Activated CD4-positive, alpha-beta T cell treated with anti-CD3 and anti-CD28 coated beads, Interleukin-2, amount 50 U/mL, for 24 hours (primary cell): ENCODE measurements around the gene IL36A.

Experiments
- DNase-seq, 2 donors: peaks; one replicate each; pipeline ENCODE4 v3.0.0-alpha.2; 2020; ENCODE audit warnings: low read depth in 1 of 2, low spot score in 1 of 2

Gene IL36A

DNA sequence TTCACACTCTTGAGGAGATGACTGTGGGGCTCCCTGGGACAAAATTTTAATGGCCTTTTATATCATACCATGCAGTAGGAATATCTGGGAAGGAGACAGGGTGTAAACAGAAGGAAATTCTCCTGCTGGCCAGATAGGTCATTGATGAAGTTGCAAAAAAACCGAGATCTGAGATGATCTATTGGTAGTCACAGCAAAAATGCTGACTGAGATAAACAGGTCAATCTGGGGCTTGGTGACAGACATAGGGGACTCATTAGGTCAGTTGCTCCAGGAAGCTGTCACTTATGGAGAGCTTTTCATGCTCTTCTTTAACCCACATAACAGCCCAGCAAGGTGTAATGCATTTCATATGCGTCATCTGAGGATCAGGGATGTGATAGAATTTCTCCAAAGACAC is 2.6 kb upstream of the IL36A start:
- no peak for DNase-seq

DNA sequence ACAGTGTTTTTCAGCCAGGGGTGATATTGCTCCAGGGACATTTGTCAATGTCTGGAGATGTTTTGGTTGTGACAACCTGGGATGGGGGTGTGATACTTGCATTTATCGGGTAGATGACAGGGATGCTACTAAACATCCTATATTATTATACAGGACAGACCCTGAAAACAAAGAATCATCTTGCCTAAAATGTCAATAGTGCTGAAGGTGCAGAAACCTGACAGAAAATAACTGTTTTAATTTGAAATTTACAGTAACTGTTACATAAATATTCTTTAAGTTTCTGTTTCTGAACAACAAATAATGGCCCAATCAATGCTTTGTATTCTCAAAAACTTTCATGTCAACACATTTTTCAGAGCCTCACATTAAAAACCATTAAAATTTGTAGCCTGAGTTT is 2.0 kb downstream of the IL36A start:
- no peak for DNase-seq

- DNase-seq: no peak
Observed at GRCh38 chr2:113009622-113010021, 4.4 kb downstream of the IL36A start.

GRCh38 chr2:113010088-113010487 is 4.8 kb downstream of the IL36A start:
- no peak for DNase-seq

GRCh38 chr2:113011108-113011507 is 5.8 kb downstream of the IL36A start:
- no peak for DNase-seq

- no peak for DNase-seq
Observed at GRCh38 chr2:113012436-113013335, 7.4 kb downstream of the IL36A start.

DNA sequence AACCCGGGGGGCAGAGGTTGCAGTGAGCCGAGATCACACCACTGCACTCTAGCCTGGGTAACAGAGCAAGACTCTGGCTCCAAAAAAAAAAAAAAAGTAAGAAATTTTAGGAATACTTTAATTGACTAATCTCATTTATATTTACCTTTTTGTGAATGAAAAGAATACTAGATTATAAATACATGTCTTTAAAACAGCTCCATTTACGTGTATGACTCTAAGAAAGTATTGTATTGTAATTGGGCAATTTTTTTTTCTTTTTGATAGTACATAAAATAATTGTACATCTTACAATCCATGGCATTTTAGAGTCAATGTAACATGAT is 8.0 kb downstream of the IL36A start:
- no peak for DNase-seq

GRCh38 chr2:113014067-113014466 is 8.8 kb downstream of the IL36A start:
- DNase-seq: no peak

DNA sequence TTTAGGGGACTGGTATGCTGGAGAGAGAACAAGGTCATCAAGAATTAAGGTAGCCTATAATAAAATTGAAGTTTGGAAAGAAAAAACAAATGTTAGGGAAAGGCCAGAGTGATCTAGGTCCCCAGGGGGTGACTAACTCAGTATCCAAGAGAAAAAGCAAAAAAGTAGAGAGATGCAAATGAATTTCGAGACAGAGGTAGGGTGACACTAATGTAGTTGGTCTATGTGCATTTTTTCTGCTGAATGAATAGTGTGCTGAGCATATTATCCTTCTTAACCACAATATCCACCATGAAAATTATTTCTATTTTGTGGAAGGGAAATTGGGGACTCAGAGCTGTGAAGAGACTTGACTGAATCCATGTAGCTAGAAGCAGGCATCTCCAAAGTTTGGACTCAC is 9.8 kb downstream of the IL36A start:
- DNase-seq: no peak

- DNase-seq: no peak
Observed at GRCh38 chr2:113015655-113016054, 10.4 kb downstream of the IL36A start.

- no peak for DNase-seq
Observed at GRCh38 chr2:113018509-113018908, 13.2 kb downstream of the IL36A start.

GRCh38 chr2:113021312-113021711 is 16.1 kb downstream of the IL36A start:
- no peak for DNase-seq

GRCh38 chr2:113024764-113025163 is 19.5 kb downstream of the IL36A start:
- DNase-seq: no peak

- no peak for DNase-seq
Observed at GRCh38 chr2:113025737-113026136, 20.5 kb downstream of the IL36A start.

- DNase-seq: no peak
Observed at GRCh38 chr2:113027691-113028090, 22.4 kb downstream of the IL36A start.

DNA sequence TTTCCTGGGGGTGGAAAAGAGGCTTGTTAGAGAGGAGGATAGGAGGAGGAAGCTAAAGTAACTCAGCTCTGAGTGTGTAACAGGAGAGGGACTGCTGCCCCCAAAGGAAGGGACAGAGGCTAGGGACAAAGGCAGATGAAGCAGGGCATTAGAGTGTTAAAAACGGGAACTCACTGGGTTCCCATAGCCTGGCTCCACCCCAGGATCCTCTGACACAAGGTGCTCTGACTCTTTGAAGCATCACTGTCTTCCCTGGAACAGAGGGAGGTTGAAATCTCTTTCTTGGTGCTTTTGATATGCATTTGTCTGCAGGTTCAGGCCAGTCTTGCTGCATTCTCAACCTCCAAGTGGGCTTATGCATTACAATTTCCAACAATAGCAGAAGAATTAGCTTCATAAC is 22.9 kb downstream of the IL36A start:
- no peak for DNase-seq

DNA sequence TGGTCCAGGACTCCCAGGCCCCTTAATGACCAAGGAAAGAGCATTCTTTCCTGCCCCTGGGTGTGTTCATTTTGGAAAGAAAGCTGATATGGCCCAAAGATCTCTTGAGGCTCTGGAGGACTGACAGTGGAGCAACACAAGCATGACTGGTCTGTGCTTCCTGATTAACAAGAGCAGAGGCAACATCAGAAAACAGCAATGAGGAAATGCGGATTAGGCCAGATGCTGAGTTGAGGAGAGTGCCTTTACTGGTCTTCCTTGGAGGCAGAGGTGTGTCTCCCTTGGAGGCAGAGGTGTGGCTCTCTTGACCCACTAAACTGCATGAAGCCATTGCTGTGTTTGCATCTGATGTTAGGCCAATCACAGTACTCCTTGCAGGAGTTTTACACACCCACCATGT is 27.5 kb downstream of the IL36A start:
- DNase-seq: no peak

GRCh38 chr2:113034016-113034415 is 28.8 kb downstream of the IL36A start:
- no peak for DNase-seq

DNA sequence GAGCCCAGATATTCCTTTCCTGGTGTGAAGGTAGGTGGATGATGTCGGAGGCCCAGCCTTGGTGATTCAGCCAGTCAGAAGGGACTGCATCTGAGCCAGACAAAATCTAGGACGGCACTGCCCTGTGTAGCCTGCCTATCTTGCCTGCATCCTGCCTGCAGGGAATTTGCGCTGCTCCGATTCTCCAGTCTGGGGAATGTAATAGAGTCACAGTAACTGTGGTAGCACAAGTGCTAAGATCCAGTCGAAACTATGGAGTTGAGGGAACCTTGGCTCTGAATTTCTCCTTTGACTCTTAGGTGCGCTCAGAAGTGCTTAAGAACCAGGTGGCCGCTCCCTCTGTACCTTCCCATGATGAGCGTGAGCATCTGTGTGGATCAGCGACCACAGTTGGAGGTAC is 31.5 kb downstream of the IL36A start:
- no peak for DNase-seq

- DNase-seq: no peak
Observed at GRCh38 chr2:113038291-113038690, 33.0 kb downstream of the IL36A start.

- no peak for DNase-seq
Observed at GRCh38 chr2:113039158-113039557, 33.9 kb downstream of the IL36A start.

DNA sequence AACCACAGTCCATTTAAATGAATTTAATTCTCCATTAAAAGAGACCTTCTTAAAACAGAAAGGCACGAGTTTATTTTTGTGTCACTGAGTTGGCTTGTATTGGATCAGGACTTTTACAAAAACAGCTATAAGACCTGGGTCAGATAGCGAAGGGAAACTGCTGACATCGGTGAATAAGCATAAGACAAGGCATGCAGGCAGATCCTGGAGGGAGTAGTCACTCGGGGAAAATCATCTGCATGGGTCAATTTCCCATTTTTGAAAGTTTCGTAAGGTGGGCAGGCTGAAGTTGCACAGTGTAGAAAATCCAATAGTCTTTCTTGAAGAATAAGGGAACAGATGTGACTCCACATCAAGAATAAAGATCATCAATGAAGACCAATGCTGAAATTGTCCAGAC is 34.5 kb downstream of the IL36A start:
- DNase-seq: no peak

DNA sequence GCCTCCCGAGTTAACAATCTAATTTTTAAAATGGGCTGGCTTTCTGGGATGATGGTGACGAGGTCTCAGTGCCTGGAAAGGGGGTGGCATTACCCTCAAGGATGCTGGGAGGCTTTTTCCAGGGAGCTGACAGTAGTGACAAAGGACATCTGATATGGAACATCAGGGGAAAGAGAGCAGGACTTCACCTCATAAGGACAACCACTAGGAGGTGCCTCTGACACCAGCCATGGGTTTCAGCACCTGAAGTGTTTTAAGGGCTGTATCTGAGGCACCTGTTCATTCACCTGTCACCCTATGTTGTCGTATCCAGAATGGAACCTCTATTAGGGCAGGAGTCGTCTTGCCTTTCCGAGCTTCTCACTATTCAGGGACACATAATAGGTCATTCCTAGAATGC is 36.6 kb downstream of the IL36A start:
- no peak for DNase-seq
